Neural progenitor cell (in vitro differentiated cells): ENCODE results near the gene GRM3.

ENCODE experiments used
- CTCF ChIP-seq: fragments of 200-600 bp; sonication (generic); IDR thresholded peaks from 2 replicates; pipeline ENCODE4 v1.5.1; 2017; ENCODE audit warnings: antibody characterized with exemption, mild to moderate bottlenecking
- EZH2 ChIP-seq: fragments of 200-600 bp; sonication (generic); IDR thresholded peaks from 2 replicates; pipeline ENCODE4 v1.6.1; 2017; ENCODE audit warnings: antibody characterized with exemption, mild to moderate bottlenecking, moderate library complexity

DNA sequence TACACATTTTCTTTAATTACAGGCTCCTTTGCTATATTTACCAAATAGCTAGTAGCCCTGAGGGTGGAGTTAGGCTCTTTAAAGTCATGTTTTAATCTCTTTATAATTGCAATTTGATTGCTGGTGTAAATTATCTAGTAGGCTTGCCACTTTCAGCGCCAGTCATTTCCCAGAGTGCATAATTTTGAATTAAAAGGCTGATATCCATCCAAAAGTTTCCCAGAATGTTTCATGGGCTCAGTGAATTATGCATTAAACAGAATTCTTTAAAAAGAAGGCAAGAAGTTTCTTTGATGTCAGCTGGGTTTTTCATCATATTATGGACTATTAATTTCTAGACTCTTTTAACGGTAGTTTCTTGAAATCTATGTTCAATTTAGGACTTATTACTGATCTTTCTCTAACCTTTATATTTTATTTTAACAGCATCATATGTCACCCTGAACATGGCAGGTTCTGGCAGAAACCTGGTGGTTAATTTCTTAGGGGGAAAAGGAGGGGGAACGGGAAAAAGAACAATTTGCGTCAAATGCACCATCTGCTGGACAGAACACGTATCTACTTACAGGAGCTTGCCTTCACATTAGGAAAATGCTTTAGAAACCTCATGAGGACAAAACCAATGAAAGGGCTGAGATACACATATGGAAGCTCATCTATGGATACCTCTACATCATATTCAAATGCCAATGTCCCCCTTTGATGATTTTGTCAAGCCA, 171.1 kb downstream of the GRM3 start:
- TF ChIP-seq CTCF (peak; percentile 77), EZH2 (no peak)
